Kidney epithelial cell (primary cell): ENCODE data around the gene VSTM2B. TPM values are rescaled to one million over a fixed set of nuclear protein-coding genes. Genes with fewer than 3 reads are reported as not detected.

Source experiments
- DNase-seq: peaks from one replicate; pipeline ENCODE4 v3.0.0-alpha.2; 2010; ENCODE audit warnings: low read depth
- H3K27me3 ChIP-seq: 2 replicates; pipeline ENCODE4 v1.6.0; 2011; ENCODE audit warnings: low read length; ENCODE audit not compliant: control insufficient read depth, insufficient read depth
- H3K36me3 ChIP-seq: 2 replicates; pipeline ENCODE4 v1.5.1; 2011; ENCODE audit warnings: low read length; ENCODE audit not compliant: control insufficient read depth, insufficient read depth
- H3K4me3 ChIP-seq: 2 replicates; pipeline ENCODE4 v1.5.1; 2011; ENCODE audit warnings: low read depth, mild to moderate bottlenecking, control low read depth, low read length
- CTCF ChIP-seq: IDR thresholded peaks from 2 replicates; pipeline ENCODE4 v1.5.1; 2011; ENCODE audit warnings: mild to moderate bottlenecking, moderate library complexity, low read length, control low read depth, inconsistent platforms; ENCODE audit not compliant: insufficient read depth, poor library complexity, severe bottlenecking
- total RNA-seq: library from RNA; depleted of rRNA; stranded (reverse); fragments of >200 nt; gene quantifications from 2 replicates; pipeline ENCODE4 v1.2.3, GENCODE V29; 2015

VSTM2B gene
- total RNA-seq, 1 donor from 2014 or later, result not detected

GRCh38 chr19:29564574-29565005 lies 38.8 kb downstream of the VSTM2B start:
- no peak overlapping the region for H3K4me3 ChIP-seq
- H3K27me3 ChIP-seq, result peaks cover 8% of the 10 kb centered on the region
- no peaks in the 10 kb centered on the region for H3K36me3 ChIP-seq
- no peak for TF ChIP-seq CTCF
- DNase-seq, result no peak

- no peak for TF ChIP-seq CTCF
- H3K4me3 ChIP-seq, result no peak overlapping the region
- no peak for DNase-seq
- no peaks in the 10 kb centered on the region for H3K36me3 ChIP-seq
- H3K27me3 ChIP-seq, result peaks cover 8% of the 10 kb centered on the region
Observed at GRCh38 chr19:29565171-29565570, 39.4 kb downstream of the VSTM2B start.

GRCh38 chr19:29566496-29567054 lies 40.8 kb downstream of the VSTM2B start:
- DNase-seq, result no peak
- Histone ChIP-seq H3K27me3 (peaks cover 8% of the 10 kb centered on the region), H3K4me3 (no peak overlapping the region), H3K36me3 (no peaks in the 10 kb centered on the region)
- TF ChIP-seq CTCF, result no peak

- H3K4me3 ChIP-seq, result no peak overlapping the region
- peaks cover 5% of the 10 kb centered on the region for H3K27me3 ChIP-seq
- H3K36me3 ChIP-seq, result no peaks in the 10 kb centered on the region
- TF ChIP-seq CTCF, result no peak
- DNase-seq, result no peak
Observed at GRCh38 chr19:29567366-29567915, 41.6 kb downstream of the VSTM2B start.

- no peak for TF ChIP-seq CTCF
- H3K4me3 ChIP-seq, result no peak overlapping the region
- DNase-seq, result no peak
- peaks cover 5% of the 10 kb centered on the region for H3K27me3 ChIP-seq
- no peaks in the 10 kb centered on the region for H3K36me3 ChIP-seq
Observed at GRCh38 chr19:29568036-29569025, 42.5 kb downstream of the VSTM2B start.
